Measurements from ENCODE around the gene ARHGDIA.

- TF ChIP-seq CTCF (IDR thresholded peaks at IDR 0.05) (no peak), ZNF281 (CRISPR knock-in tag; IDR thresholded peaks at IDR 0.05) (no peak), ZNF416 (CRISPR knock-in tag; IDR thresholded peaks at IDR 0.05) (no peak), ETV6 (CRISPR knock-in tag; IDR thresholded peaks at IDR 0.05) (no peak)
Observed at GRCh38 chr17:81903415-81903831, 32.3 kb upstream of the ARHGDIA start.
